CD4-positive, alpha-beta T cell treated with Interleukin-15 for 4 hours (primary cell): ENCODE results near the gene CNDP1.
"Not testable (repeated sequence)": the region's sequence is repeated elsewhere in the genome, so short reads cannot be mapped to it uniquely, and the experiment has no call there.

Source experiments
- DNase-seq: peaks from one replicate; pipeline ENCODE4 v3.0.0-alpha.2; 2020; ENCODE audit warnings: low spot score

The CNDP1 gene

GRCh38 chr18:74546751-74547530, 12.6 kb downstream of the CNDP1 start:
- no peak for DNase-seq

DNA sequence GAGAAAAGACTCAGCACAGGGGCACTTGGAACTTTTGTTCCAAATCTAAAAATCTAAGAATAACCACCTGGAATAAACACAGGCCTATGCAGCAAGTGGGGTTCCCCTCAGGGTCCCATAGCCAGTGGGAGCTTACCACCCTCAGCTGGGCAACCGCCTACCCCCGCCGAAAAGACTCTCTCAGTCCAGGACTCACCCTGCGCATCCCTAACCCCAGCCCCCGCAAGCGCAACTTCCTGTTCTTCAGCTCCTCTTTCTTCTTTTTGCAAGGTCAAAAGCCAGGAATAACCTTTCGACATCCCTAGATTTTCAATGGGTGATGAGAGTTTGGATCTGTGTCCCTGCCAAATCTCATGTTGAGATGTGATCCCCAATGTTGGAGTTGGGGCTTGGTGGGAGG, 13.6 kb downstream of the CNDP1 start:
- no peak for DNase-seq

GRCh38 chr18:74549591-74550104, 15.3 kb downstream of the CNDP1 start:
- no peak for DNase-seq

DNA sequence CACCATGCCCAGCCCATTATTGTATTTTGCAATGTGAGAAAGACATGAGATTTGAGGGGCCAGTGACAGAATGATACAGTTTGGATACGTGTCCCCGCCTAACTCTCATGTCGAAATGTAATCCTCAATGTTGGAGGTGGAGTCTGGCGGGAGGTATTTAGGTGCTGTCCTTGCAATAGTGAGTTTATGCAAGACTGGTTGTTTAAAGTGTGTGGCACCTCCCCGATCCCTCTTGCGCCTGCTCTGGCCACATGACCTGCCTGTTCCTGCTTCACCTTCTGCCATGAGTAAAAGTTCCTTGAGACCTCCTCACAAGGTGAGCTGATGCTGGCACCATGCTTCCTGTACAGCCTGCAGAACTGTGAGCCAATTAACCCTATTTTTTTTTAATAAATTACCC, 16.6 kb downstream of the CNDP1 start:
- DNase-seq: no peak

GRCh38 chr18:74551452-74551851, 17.2 kb downstream of the CNDP1 start:
- no peak for DNase-seq

GRCh38 chr18:74551936-74552555, 17.7 kb downstream of the CNDP1 start:
- DNase-seq: peak; percentile 75

DNA sequence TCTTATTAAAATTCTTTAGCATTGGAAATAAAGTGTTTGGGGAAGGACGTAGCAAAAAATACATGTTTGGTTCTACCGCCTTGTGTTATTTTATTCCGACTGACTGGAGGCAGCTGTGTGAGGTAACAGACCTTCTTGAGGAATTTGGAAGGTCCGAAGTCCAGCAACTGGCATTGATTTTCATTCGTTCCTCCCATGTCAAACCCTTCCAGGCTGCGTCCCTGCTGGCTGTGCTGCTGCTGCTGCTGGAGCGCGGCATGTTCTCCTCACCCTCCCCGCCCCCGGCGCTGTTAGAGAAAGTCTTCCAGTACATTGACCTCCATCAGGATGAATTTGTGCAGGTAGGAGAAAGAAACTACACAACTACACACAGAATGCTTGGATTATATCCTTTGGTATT, 21.8 kb downstream of the CNDP1 start:
- no peak for DNase-seq

DNA sequence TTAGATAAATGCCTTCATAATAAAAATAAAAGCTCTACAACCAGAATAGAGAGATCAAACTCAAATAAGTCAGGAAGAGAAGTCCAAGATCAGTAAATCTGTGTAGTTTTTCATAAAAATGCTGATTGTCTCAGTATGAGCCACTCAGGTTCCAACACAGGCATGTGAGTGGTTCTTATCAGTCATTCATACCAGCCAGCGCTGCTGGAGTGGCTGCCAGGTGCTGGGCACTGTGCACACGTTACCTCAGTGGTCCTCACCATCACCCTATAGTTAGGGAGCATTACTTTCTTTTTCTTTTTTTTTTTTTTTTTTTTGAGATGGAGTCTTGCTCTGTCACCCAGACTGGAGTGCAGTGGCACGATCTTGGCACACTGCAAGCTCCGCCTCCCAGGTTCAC, 23.8 kb downstream of the CNDP1 start:
- DNase-seq: no peak

DNA sequence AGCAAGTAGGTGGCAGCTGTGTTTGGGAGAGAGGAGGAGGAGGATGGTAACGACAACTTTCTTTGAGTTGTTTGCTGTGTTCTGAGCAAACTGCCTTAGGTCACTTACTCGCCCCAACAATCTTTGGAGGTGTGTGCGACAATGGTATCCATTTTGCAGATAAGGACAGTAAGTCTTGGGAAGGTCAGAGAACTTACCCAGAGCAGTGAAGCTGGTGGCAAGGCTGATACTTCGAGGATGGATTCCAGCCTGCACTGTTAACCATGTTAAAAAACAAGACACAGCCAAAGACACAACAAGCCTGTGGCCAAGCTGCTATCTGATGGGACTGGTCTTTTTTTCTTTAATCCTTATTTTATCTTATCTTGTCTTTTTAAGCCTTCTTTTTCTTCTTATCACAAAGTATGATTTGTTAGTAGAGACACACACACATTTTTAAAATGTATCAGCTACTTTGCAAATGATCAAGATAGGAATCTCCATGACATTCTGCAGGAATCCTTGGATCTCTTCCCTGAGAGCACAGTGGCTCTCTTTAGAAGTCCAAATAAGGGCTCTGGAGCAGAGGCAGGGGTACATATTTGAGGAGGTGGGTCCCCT, 27.9 kb downstream of the CNDP1 start:
- no peak for DNase-seq

DNA sequence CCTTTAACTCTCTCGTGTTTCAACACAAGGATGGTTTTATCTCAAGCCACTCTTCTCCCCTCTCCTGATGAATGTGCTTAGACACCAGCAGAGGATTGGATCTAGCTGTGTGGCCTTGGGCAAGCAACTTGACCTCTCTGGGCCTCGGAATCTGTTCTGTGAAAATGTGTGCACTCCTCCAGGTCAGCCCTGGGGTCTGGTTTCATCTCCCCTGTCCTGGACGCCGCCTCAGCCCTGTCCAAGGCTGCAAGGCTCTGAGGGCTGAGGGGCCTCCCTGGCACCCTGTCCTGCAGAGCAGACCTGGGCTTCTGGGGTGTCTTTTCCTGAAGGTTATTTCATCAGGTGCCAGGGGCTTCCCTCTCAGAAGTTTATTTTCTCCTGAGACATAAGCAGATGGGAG, 28.5 kb downstream of the CNDP1 start:
- DNase-seq: no peak

DNA sequence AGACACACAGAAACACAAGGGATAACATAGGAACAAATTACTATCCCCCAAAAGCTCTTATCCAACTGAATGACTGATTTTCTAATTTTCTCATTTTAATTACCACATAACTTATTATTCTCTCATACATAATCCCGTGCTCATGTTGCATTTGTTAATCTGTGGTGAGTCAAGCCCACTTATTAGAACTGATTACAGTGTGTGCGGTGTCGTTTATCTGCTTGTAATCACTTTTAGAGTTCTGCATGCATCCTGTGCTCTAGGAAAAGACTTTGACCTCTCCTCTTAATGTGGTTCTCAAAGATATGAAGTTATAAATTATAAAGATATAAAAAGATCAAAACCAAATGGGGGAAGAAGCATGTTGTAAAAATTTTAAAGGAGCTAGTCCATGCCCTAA, 29.7 kb downstream of the CNDP1 start:
- DNase-seq: no peak

DNA sequence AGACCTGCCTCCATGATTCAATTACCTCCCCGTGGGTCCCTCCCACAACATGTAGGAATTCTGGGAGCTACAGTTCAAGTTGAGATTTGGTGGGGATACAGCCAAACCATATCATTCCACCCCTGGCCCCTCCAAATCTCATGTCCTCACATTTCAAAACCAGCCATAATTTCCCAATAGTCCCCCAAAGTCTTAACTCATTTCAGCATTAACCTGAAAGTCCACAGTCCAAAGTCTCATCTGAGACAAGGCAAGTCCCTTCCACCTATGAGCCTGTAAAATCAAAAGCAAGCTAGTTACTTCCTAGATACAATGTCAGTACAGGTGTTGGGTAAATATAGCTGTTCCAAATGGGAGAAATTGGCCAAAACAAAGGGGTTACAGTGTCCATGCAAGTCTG, 30.9 kb downstream of the CNDP1 start:
- DNase-seq: not testable (repeated sequence)

DNA sequence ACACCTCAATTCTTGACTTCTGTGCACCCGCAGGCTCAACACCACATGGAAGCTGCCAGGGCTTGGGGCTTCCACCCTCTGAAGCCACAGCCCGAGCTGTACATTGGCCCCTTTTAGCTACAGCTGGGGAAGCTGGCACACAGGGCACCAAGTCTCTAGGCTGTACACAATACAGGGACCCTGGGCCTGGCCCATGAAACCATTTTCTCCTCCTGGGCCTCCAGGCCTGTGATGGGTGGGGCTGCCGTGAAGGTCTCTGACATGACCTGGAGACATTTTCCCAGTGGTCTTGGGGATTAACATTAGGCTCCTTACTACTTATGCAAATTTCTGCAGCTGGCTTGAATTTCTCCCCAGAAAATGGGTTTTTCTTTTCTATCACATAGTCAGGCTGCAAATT, 31.7 kb downstream of the CNDP1 start:
- DNase-seq: not testable (repeated sequence)

GRCh38 chr18:74567822-74568221, 33.5 kb downstream of the CNDP1 start:
- DNase-seq: no peak

DNA sequence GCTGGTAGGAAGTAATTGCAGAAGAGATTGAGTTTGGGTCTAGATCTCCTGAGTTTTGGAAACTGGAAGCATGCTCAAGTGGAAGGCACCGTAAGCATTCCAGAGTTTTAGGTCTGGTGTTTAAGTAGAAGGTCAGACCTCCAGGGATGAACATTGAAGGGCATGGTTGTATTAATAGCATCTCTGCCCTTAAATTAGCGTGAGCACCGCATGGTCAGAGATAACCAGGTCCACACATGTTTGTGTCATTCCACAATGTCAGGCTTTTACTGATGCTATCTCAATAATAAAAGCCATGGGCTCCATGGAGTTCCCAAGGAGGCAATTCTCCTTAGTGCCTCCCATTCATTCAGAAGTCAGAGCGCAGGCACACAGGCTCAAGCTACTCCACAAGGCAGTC, 35.1 kb downstream of the CNDP1 start:
- no peak for DNase-seq

DNA sequence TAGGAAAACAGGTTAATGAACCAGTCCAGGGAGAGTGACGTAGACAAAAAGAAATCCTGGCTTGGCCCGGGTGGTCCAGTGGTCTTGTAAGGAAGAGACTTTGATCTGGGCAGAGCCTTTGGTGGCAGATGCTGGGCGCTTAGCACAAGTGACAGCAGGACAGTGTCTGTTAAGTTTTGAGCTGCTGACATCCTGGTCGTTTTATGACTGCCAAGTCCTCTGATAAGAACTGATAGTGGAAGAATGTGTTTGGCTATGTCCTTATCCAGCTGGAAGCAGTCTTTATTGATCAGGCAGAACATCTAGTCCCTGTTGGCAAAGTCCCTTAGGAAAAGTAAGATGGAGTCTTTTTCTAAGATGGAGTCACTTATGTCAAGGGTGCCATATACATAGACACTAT, 36.0 kb downstream of the CNDP1 start:
- DNase-seq: no peak

DNA sequence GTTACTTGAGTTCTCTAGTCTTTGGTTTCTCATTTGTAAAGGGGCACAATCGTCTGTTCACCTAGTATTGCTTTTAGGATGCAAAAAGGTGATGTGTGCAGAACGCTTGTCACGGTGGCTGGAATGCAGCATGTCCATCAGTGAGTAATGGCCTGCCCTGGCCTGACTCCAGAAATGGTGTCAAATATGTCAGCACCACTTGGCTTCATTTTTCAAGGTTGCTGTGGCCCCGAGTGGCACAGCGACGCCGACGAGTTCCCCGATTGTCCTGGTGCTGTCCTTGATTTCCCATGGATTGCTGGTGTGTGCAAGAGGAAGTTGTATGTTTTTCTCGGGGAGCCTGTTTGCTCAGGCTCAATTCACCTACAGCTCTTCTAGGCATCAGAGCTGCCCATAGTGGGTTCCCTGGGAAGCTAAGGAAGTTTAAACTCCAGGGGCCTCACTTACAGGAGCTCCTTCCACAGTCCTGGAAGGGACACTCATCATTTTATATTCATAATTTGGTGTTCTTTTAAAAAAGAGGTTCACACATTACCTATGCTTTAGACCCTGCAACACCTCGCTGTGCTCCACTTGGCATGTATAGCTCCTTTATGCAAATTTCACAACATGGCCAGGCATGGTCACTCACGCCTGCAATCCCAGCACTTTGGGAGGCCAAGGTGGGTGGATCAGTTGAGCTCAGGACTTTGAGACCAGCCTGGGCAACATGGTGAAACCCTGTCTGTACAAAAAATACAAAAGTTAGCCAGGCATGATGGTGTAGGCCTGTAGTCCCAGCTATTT, 37.8 kb downstream of the CNDP1 start:
- DNase-seq: no peak

DNA sequence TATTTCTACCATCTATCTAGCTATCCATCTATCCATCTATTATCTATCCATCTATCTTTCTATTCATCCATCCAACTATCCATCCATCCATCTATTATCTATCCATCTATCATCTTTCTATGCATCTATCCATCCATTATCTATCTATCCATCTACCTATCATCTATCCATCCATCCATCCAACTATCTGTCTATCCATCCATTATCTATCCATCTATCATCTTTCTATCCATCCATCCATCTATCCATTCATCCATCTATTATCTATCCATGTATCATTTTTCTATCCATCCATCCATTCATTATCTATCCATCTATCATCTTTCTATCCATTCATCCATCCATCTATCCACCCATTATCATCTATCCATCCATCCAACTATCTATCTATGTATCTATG, 38.8 kb downstream of the CNDP1 start:
- DNase-seq: no peak

- no peak for DNase-seq
Observed at GRCh38 chr18:74574916-74575315, 40.6 kb downstream of the CNDP1 start.

DNA sequence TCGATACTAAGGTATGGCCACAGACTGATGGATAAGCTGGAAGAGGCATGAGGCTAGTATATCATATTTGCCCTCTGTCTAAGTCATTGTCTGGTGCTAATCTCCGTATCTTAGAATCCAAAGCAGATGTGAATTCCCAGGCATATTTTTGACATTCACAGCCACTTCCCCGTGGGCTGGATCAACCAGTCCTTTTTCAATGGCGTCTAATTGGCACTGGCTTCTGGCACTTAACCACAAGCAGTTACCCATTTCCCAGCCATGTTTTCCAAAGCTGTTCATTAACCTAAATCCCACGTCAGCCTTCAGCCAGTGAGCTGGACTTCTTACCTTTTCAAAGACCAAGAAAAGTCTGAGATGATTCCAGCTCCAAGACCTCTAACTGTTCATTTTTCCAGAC, 42.7 kb downstream of the CNDP1 start:
- no peak for DNase-seq

GRCh38 chr18:74579496-74580065, 45.3 kb downstream of the CNDP1 start:
- no peak for DNase-seq

DNA sequence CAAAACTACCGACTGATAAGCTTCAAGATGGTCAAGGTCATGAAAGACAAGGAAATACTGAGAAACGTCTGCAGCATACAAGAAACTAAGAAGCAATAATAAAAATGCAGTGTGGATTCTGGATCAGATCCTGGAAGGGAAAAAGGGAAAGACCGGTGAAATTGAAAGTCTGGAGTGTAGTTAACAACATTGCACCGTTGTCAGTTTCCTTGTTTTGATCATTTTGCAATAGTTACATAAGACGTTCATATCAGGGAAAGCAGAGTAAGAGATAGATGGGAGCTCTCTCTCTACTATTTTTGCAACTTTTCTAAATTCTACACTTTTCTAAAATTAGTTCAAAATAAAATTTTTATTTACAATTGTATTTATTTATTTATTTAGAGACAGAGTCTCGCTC, 48.3 kb downstream of the CNDP1 start:
- no peak for DNase-seq
